MM.1S (cell line): ENCODE measurements around the gene VPS16.

Experiments
- DNase-seq: peaks from one replicate; pipeline ENCODE4 v3.0.0-alpha.2; 2015
- H2AFZ ChIP-seq: fragments of 300-600 bp; sonication (generic); 2 replicates; pipeline ENCODE4 v1.6.0; 2016; ENCODE audit warnings: antibody characterized with exemption, low read length
- H3F3A ChIP-seq: fragments of 300-600 bp; sonication (generic); 2 replicates; pipeline ENCODE4 v1.6.1; 2016; ENCODE audit warnings: mild to moderate bottlenecking, antibody characterized with exemption, low read length, moderate library complexity, mixed read lengths; ENCODE audit not compliant: insufficient read depth
- H3K27ac ChIP-seq: fragments of 300-600 bp; sonication (generic); 2 replicates; pipeline ENCODE4 v1.5.1; 2016; ENCODE audit warnings: mild to moderate bottlenecking, low read length
- H3K27me3 ChIP-seq: fragments of 300-600 bp; sonication (generic); replicated peaks from 2 replicates; pipeline ENCODE4 v1.6.0; 2016; ENCODE audit warnings: low read length; ENCODE audit not compliant: insufficient read depth
- H3K36me3 ChIP-seq: fragments of 300-600 bp; sonication (generic); replicated peaks from 2 replicates; pipeline ENCODE4 v1.6.1; 2016; ENCODE audit warnings: mild to moderate bottlenecking, low read length, mixed read lengths; ENCODE audit not compliant: insufficient read depth
- H3K4me1 ChIP-seq: fragments of 300-600 bp; sonication (generic); 2 replicates; pipeline ENCODE4 v1.6.1; 2016; ENCODE audit warnings: low read length, mixed read lengths
- H3K4me2 ChIP-seq: fragments of 300-600 bp; sonication (generic); 2 replicates; pipeline ENCODE4 v1.6.0; 2016; ENCODE audit warnings: low read depth, low read length
- H3K4me3 ChIP-seq: fragments of 300-600 bp; sonication (generic); 2 replicates; pipeline ENCODE4 v1.5.1; 2016; ENCODE audit warnings: low read length, mixed read lengths
- H3K79me2 ChIP-seq: fragments of 300-600 bp; sonication (generic); 2 replicates; pipeline ENCODE4 v1.6.1; 2016; ENCODE audit warnings: mixed run types, low read length, mixed read lengths
- H3K9ac ChIP-seq: fragments of 300-600 bp; sonication (generic); 2 replicates; pipeline ENCODE4 v1.6.1; 2016; ENCODE audit warnings: low read length, mixed read lengths
- H3K9me2 ChIP-seq: fragments of 300-600 bp; sonication (generic); replicated peaks from 2 replicates; pipeline ENCODE4 v1.6.1; 2016; ENCODE audit warnings: mild to moderate bottlenecking, low read length, mixed read lengths; ENCODE audit not compliant: insufficient read depth
- H3K9me3 ChIP-seq: fragments of 300-600 bp; sonication (generic); replicated peaks from 2 replicates; pipeline ENCODE4 v1.6.1; 2016; ENCODE audit warnings: mild to moderate bottlenecking, low read length, mixed read lengths; ENCODE audit not compliant: insufficient read depth
- H4K20me1 ChIP-seq: fragments of 300-600 bp; sonication (generic); 2 replicates; pipeline ENCODE4 v1.6.1; 2016; ENCODE audit warnings: mild to moderate bottlenecking, low read length, moderate library complexity, mixed read lengths; ENCODE audit not compliant: insufficient read depth
- CTCF ChIP-seq: fragments of 300-600 bp; sonication (generic); IDR thresholded peaks from 2 replicates; pipeline ENCODE4 v1.5.1; 2016; ENCODE audit warnings: antibody characterized with exemption, low read length, mixed read lengths
- EZH2 ChIP-seq: fragments of 300-600 bp; sonication (generic); optimal IDR thresholded peaks from 2 replicates; pipeline ENCODE3; 2017; ENCODE audit warnings: low read depth, mild to moderate bottlenecking, antibody characterized with exemption, low read length, mixed read lengths
- EZH2phosphoT487 ChIP-seq: fragments of 300-600 bp; sonication (generic); IDR thresholded peaks from 2 replicates; pipeline ENCODE4 v1.6.1; 2018; ENCODE audit warnings: antibody characterized with exemption, low read length

The VPS16 gene

GRCh38 chr20:2801286-2801728 lies 39.2 kb upstream of the VPS16 start:
- no peak for DNase-seq
- Histone ChIP-seq H3K27me3 (peaks cover 94% of the 10 kb centered on the region), H3K9me3 (no peaks in the 10 kb centered on the region), H3K9ac (no peak overlapping the region), H3K9me2 (no peaks in the 10 kb centered on the region), H3K79me2 (no peaks in the 10 kb centered on the region), H3F3A (no peaks in the 10 kb centered on the region), H3K4me3 (no peak overlapping the region), H3K4me2 (peak overlapping the region; percentile 13; the same call in 1 of the 2 replicates), H3K36me3 (no peaks in the 10 kb centered on the region), H3K27ac (no peak overlapping the region), H4K20me1 (no peaks in the 10 kb centered on the region), H2AFZ (0 out of 2 replicates have a peak overlapping the region, but pooled peaks have one; percentile 19), H3K4me1 (no peaks in the 10 kb centered on the region)
- no peak for TF ChIP-seq CTCF
- no peak for TF ChIP-seq EZH2
- no peak for TF ChIP-seq EZH2phosphoT487

GRCh38 chr20:2804041-2804828 lies 36.3 kb upstream of the VPS16 start:
- no peak for DNase-seq
- Histone ChIP-seq H3K79me2 (no peaks in the 10 kb centered on the region), H3K36me3 (no peaks in the 10 kb centered on the region), H4K20me1 (no peaks in the 10 kb centered on the region), H3K4me1 (no peaks in the 10 kb centered on the region), H3K4me2 (no peak overlapping the region), H3K4me3 (no peak overlapping the region), H3K27me3 (peaks cover 78% of the 10 kb centered on the region), H3K9me3 (no peaks in the 10 kb centered on the region), H3K9ac (no peak overlapping the region), H3F3A (no peaks in the 10 kb centered on the region), H3K9me2 (no peaks in the 10 kb centered on the region), H3K27ac (no peak overlapping the region), H2AFZ (no peak overlapping the region)
- TF ChIP-seq EZH2phosphoT487 (no peak), CTCF (no peak), EZH2 (no peak)

- Histone ChIP-seq H3K4me2 (no peak overlapping the region), H3K27ac (no peak overlapping the region), H4K20me1 (no peaks in the 10 kb centered on the region), H3K4me1 (no peaks in the 10 kb centered on the region), H3K27me3 (peaks cover 70% of the 10 kb centered on the region), H3K79me2 (no peaks in the 10 kb centered on the region), H3K4me3 (no peak overlapping the region), H3K9me2 (no peaks in the 10 kb centered on the region), H3K9me3 (no peaks in the 10 kb centered on the region), H3K36me3 (no peaks in the 10 kb centered on the region), H2AFZ (no peak overlapping the region), H3F3A (no peaks in the 10 kb centered on the region), H3K9ac (no peak overlapping the region)
- DNase-seq = no peak
- TF ChIP-seq EZH2phosphoT487 (no peak), CTCF (no peak), EZH2 (no peak)
Observed at GRCh38 chr20:2804852-2805688, 35.5 kb upstream of the VPS16 start.
